ENCODE data around the gene DIRAS1. TPM values are rescaled to one million over a fixed set of nuclear protein-coding genes. Genes with fewer than 3 reads are reported as not detected.

Gene DIRAS1
- polyA plus RNA-seq, 1 experiment: 21.4 TPM

- no peak for DNase-seq (ENCODE audit: low read depth)
- ChIA-PET POLR2A (no interaction called here), CTCF (interaction anchor here (1.4 to 12.6 kb wide), 2 partner anchors 106 kb away, joined by 5 to 244 read pairs; no protein-coding TSS in a partner anchor)
- no peak for TF ChIP-seq CTCF (IDR thresholded peaks at IDR 0.05; ENCODE audit: insufficient read depth, low read depth, low read length)
- Histone ChIP-seq H3K36me3 (ENCODE audit: control insufficient read depth, insufficient read depth, low read length) (peaks cover 20% of the 10 kb centered on the region), H3K4me3 (ENCODE audit: low read depth, low read length) (no peak overlapping the region), H3K27me3 (ENCODE audit: control insufficient read depth, insufficient read depth, low read length) (no peaks in the 10 kb centered on the region)
These were observed 33.7 kb upstream of the DIRAS1 start for GRCh38 chr19:2754659-2755447.

- H3K27me3 ChIP-seq (ENCODE audit: control insufficient read depth, insufficient read depth, low read length): no peaks in the 10 kb centered on the region
- ChIA-PET POLR2A (no interaction called here), CTCF (interaction anchor here (1.4 to 12.6 kb wide), 2 partner anchors 102 to 115 kb away, joined by 10 to 244 read pairs; no protein-coding TSS in a partner anchor)
- peaks cover 8% of the 10 kb centered on the region for H3K36me3 ChIP-seq (ENCODE audit: control insufficient read depth, insufficient read depth, low read length)
- H3K4me3 ChIP-seq (ENCODE audit: low read depth, low read length): no peak overlapping the region
- no peak for TF ChIP-seq CTCF (IDR thresholded peaks at IDR 0.05; ENCODE audit: insufficient read depth, low read depth, low read length)
- DNase-seq (ENCODE audit: low read depth): no peak
These were observed 30.3 kb upstream of the DIRAS1 start for GRCh38 chr19:2751438-2751830.

GRCh38 chr19:2750808-2751437, 29.8 kb upstream of the DIRAS1 start:
- no peak overlapping the region for H3K4me3 ChIP-seq (ENCODE audit: low read depth, low read length)
- no peak for DNase-seq (ENCODE audit: low read depth)
- no peaks in the 10 kb centered on the region for H3K27me3 ChIP-seq (ENCODE audit: control insufficient read depth, insufficient read depth, low read length)
- TF ChIP-seq CTCF (IDR thresholded peaks at IDR 0.05; ENCODE audit: insufficient read depth, low read depth, low read length): no peak
- POLR2A ChIA-PET: no interaction called here
- peaks cover 8% of the 10 kb centered on the region for H3K36me3 ChIP-seq (ENCODE audit: control insufficient read depth, insufficient read depth, low read length)
- CTCF ChIA-PET: interaction anchor here (0.8 to 12.6 kb wide), 6 partner anchors 9 to 102 kb away, joined by 3 to 244 read pairs (median 8); no protein-coding TSS in a partner anchor

- no peak for TF ChIP-seq CTCF (IDR thresholded peaks at IDR 0.05; ENCODE audit: insufficient read depth, low read depth, low read length)
- DNase-seq (ENCODE audit: low read depth): no peak
- H3K27me3 ChIP-seq (ENCODE audit: control insufficient read depth, insufficient read depth, low read length): no peaks in the 10 kb centered on the region
- ChIA-PET POLR2A (no interaction called here), CTCF (interaction anchor here (0.7 to 12.6 kb wide), 2 partner anchors 27 to 98 kb away, joined by 3 to 244 read pairs; no protein-coding TSS in a partner anchor)
- H3K4me3 ChIP-seq (ENCODE audit: low read depth, low read length): no peak overlapping the region
- no peaks in the 10 kb centered on the region for H3K36me3 ChIP-seq (ENCODE audit: control insufficient read depth, insufficient read depth, low read length)
These were observed 26.2 kb upstream of the DIRAS1 start for GRCh38 chr19:2747349-2747748.

GRCh38 chr19:2744113-2744512, 22.9 kb upstream of the DIRAS1 start:
- ChIA-PET POLR2A (no interaction called here), CTCF (interaction anchor here (0.6 to 12.6 kb wide), 3 partner anchors 39 to 95 kb away, joined by 3 to 244 read pairs (median 3); partner anchors contain the start of gene SGTA)
- no peak for DNase-seq (ENCODE audit: low read depth)
- no peak for TF ChIP-seq CTCF (IDR thresholded peaks at IDR 0.05; ENCODE audit: insufficient read depth, low read depth, low read length)
- H3K4me3 ChIP-seq (ENCODE audit: low read depth, low read length): no peak overlapping the region
- H3K27me3 ChIP-seq (ENCODE audit: control insufficient read depth, insufficient read depth, low read length): no peaks in the 10 kb centered on the region
- H3K36me3 ChIP-seq (ENCODE audit: control insufficient read depth, insufficient read depth, low read length): no peaks in the 10 kb centered on the region
